ENCODE measurements around the gene XXYLT1.

GRCh38 chr3:195247863-195248189 is 23.1 kb downstream of the XXYLT1 start:
- TF ChIP-seq POLR2A (IDR thresholded peaks at IDR 0.05; ENCODE audit: low read depth, low read length) = no peak
- TF ChIP-seq POLR2AphosphoS5 (IDR thresholded peaks at IDR 0.05; ENCODE audit: low read depth, low read length) = no peak
